GM06990 (cell line): ENCODE results near the gene CAPN1.

Experiments used
- DNase-seq: peaks from one replicate; pipeline ENCODE4 v3.0.0-alpha.2; 2011; ENCODE audit not compliant: insufficient read length; ENCODE audit errors: extremely low read depth
- H3K27me3 ChIP-seq: replicated peaks from 2 replicates; pipeline ENCODE4 v1.6.0; 2011; ENCODE audit warnings: low read length; ENCODE audit not compliant: control insufficient read depth, insufficient read depth
- H3K36me3 ChIP-seq: 2 replicates; pipeline ENCODE4 v1.5.1; 2011; ENCODE audit warnings: low read length; ENCODE audit not compliant: control insufficient read depth, insufficient read depth
- H3K4me3 ChIP-seq: replicated peaks from 2 replicates; pipeline ENCODE4 v1.5.1; 2011; ENCODE audit warnings: low read depth, mild to moderate bottlenecking, control low read depth, low read length
- TF ChIP-seq, protein P1 (sequence below): IDR thresholded peaks from 2 replicates; pipeline ENCODE4 v1.5.1; 2011; ENCODE audit warnings: low read length, control low read depth, mild to moderate bottlenecking, inconsistent platforms; ENCODE audit not compliant: insufficient read depth, poor library complexity, severe bottlenecking

The CAPN1 gene

DNA sequence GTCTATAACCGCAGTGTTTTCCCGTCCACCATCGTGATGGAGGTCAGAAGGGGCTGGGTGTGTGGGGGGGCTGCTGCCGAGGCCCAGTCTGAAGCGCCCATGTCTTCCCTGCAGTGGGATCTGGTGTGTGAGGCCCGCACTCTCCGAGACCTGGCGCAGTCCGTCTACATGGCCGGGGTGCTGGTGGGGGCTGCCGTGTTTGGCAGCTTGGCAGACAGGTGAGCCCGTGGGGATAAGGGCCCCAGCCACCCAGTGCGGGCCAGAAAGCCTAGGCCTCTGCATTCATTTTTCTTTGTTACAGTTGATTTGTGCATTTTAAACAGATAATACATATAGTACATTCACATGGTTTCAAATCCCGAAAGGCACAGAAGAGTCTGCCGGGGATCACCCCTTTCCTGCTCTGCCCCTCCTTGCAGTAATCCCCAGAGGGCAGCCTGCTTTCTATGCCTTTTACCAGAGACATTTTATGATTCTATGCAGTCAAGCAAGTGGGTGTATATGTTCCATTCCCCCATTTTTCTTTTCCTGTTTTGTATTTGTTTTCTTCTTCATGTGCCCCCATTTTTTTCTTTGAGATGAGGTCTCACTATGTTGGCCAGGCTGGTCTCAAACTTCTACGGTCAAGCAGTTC, 32.6 kb downstream of the CAPN1 start:
- H3K36me3 ChIP-seq = peaks cover 18% of the 10 kb centered on the region
- H3K27me3 ChIP-seq = no peaks in the 10 kb centered on the region
- TF ChIP-seq, protein P1, sequence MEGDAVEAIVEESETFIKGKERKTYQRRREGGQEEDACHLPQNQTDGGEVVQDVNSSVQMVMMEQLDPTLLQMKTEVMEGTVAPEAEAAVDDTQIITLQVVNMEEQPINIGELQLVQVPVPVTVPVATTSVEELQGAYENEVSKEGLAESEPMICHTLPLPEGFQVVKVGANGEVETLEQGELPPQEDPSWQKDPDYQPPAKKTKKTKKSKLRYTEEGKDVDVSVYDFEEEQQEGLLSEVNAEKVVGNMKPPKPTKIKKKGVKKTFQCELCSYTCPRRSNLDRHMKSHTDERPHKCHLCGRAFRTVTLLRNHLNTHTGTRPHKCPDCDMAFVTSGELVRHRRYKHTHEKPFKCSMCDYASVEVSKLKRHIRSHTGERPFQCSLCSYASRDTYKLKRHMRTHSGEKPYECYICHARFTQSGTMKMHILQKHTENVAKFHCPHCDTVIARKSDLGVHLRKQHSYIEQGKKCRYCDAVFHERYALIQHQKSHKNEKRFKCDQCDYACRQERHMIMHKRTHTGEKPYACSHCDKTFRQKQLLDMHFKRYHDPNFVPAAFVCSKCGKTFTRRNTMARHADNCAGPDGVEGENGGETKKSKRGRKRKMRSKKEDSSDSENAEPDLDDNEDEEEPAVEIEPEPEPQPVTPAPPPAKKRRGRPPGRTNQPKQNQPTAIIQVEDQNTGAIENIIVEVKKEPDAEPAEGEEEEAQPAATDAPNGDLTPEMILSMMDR = no peak
- no peak for DNase-seq
- H3K4me3 ChIP-seq = no peak overlapping the region

DNA sequence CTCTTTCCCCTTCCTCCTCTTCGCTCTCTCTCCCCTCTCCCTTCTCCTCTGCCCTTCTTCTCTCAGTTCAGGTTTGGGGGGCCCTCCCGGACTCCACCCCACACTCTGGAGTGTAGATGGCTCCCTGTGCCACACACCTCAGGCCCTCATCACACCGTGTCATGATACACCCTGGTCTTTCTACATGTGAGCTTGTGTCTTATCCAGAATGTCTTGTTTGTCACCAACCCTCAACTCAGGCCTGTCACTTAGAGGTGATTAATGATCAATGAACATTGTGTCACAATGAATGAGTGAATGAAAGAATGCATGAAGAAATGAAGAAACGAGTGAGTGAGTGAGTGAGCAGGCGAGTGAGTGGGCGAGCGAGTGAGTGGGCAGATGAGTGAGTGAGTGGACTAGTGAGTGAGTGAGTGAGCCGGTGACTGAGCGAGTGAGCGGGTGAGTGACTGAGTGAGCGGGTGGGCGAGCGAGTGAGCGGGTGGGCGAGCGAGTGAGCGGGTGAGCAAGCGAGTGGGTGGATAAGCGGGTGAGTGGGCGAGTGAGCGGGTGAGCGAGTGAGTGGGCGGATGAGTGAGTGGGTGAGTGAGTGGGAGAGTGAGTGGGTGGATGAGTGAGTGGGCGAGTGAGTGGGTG, 33.8 kb downstream of the CAPN1 start:
- H3K27me3 ChIP-seq = no peaks in the 10 kb centered on the region
- no peak for DNase-seq
- H3K36me3 ChIP-seq = peaks cover 8% of the 10 kb centered on the region
- H3K4me3 ChIP-seq = no peak overlapping the region
- TF ChIP-seq, protein P1 = no peak

DNA sequence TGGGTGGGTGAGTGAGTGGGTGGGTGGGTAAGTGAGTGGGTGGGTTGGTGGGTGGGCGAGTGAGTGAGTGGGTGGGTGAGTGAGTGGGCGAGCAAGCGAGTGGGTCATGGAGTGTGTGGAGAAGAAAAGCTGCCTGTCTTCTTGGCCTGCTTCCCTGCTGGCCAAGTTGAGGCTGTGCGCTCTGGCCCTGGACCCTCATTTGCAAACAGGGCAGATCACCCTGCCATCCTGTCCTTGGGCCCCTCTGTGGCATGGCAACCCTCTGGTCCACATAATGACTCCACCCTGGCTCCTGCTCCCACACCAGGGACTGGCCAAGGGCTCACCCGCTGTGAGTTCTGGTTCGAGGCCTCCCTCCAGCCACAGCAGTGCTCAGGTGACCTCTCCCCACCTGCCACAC, 35.1 kb downstream of the CAPN1 start:
- Histone ChIP-seq H3K4me3 (no peak overlapping the region), H3K36me3 (no peaks in the 10 kb centered on the region; the same call in 1 of the 2 replicates), H3K27me3 (no peaks in the 10 kb centered on the region)
- TF ChIP-seq, protein P1 = no peak
- no peak for DNase-seq

DNA sequence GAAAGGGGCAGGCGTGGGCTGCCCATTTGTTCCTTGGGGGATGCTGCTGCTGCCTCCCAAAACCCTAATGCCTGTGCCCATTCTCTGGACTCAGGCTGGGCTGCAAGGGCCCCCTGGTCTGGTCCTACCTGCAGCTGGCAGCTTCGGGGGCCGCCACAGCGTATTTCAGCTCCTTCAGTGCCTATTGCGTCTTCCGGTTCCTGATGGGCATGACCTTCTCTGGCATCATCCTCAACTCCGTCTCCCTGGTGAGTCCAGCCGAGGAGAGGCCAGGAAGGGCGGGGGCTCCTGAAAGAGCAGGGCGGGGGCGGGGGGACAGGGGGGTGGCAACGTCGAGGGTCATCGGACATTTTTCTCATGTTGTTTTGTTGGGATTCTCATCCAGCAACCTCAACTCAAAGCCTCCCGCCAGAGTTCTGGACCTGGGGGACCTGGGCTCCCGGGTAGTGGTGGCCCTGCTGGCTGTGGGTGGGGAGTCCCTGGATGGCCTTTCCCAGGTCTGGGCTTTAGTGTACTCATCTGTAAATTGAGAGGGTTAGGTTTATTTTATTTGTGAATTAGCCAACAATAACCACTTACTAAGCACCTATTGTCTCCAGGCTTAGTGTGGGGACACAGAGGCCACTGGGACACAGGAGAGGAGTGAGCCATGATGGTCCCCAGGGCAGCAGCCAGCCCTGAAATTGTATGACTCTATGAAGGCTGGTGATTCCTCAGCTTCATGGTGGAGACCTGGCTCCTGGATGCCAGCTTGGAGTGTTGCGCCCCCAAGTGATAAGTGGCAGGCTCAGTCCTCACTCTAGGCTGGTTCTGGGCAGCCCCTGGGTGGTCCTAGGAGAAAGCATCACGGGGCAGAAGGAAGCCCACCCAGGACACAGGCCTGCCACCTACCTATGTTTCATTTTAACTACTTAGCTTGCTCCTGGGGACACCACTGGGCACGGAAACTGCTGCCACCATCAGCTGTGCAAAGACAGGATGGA, 36.0 kb downstream of the CAPN1 start:
- DNase-seq = no peak
- H3K4me3 ChIP-seq = no peak overlapping the region
- H3K27me3 ChIP-seq = no peaks in the 10 kb centered on the region
- no peaks in the 10 kb centered on the region; the same call in 1 of the 2 replicates for H3K36me3 ChIP-seq
- TF ChIP-seq, protein P1 = no peak

DNA sequence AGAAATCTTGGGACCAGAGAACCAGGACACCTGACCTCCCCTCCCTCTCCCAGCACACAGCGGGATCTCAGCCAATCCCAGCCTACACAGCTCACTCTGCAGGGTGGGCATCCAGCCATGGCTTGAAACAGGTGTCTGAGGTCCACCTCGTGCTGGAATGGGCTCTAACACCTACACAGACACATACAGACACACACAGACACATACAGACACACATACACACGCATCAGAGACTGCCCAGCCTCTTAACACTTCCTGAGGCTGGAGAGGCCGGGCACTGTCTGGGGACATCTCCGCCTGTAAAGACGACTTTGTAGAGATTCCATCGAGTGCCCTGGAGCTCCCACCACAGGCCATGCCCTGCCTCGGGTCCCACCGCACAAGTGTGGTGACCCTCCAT, 36.7 kb downstream of the CAPN1 start:
- TF ChIP-seq, protein P1 = no peak
- Histone ChIP-seq H3K36me3 (no peaks in the 10 kb centered on the region; the same call in 1 of the 2 replicates), H3K4me3 (no peak overlapping the region), H3K27me3 (no peaks in the 10 kb centered on the region)
- DNase-seq = no peak
